GM18861 (cell line): ENCODE data around the gene KMT5B.

ENCODE experiments used
- ATAC-seq: cut with Tn5 transposase; IDR thresholded peaks from one replicate; pipeline ENCODE4 v1.9.1; 2021; ENCODE audit not compliant: unreplicated experiment

The KMT5B gene

GRCh38 chr11:68186061-68186460 is 27.0 kb downstream of the KMT5B start:
- no peak for ATAC-seq

DNA sequence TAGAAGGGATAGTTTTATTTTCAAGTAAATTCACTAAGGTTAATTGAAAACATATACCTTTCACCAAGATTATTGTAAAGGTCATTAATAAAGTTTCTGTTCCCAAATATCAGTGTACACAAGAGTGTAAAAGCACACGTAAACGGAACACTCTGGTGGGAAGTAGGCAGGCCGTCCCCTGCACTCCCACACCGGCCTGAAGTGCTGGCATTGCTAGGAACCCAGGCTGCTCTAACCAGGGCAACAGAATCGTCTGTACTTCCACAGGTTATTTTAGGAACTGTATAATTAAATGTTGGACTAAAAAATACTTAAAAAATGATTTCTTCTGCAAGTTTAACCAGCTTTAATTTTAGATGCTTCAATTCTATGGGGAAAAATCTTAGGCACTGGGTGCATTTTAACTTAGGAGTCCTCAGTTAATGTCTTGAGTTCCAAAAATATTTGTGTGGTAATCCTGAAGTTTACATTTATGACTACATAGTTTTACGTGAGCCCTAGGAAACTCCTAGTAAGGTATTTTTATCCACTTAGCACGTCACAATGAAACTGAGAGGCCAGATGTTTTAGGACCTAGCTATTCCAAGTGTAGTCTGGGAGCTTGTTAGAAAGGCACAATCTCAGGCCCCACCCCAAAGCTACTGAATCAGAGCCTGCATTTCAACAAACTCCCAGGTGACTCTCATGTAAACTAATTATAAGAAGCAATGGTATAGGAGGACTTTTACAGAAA is 31.2 kb downstream of the KMT5B start:
- no peak for ATAC-seq

GRCh38 chr11:68179847-68180246 is 33.2 kb downstream of the KMT5B start:
- ATAC-seq = no peak

DNA sequence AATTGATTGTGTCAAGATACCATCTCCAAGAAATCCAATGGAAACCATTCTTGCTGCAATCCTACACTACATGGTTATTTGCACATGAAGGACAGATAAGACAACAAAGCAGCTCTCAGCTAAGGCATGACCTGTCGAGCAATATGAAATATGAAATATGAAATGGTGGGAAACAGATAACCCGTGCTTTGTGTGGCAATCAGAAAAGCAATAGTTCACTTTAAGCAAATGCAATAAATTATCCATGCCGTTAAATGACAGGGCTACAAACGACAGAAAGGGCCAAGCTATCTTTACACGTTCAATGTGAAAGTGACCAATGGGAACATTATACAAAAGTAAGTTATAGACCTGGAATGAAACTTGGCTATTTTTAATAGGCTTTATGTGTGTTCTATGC is 35.2 kb downstream of the KMT5B start:
- no peak for ATAC-seq

DNA sequence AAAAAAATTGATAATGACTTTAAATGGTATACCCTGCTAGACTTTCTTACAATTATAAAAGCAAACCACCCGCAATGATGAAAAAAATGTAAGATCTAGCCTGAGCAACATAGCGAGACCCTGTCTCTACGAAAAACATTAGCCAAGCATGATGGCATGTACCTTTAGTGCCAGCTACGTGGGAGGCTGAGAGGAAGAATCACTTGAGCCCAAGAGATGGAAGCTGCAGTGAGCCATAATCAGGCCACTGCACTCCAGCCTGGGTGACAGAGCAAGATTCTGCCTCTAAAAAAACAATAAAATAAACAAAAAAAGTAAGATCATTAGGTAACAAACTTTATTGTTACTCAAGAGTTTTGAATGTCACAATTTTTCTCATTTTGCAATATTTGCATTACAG is 39.2 kb downstream of the KMT5B start:
- ATAC-seq = no peak

GRCh38 chr11:68169442-68169841 is 43.7 kb downstream of the KMT5B start:
- no peak for ATAC-seq

DNA sequence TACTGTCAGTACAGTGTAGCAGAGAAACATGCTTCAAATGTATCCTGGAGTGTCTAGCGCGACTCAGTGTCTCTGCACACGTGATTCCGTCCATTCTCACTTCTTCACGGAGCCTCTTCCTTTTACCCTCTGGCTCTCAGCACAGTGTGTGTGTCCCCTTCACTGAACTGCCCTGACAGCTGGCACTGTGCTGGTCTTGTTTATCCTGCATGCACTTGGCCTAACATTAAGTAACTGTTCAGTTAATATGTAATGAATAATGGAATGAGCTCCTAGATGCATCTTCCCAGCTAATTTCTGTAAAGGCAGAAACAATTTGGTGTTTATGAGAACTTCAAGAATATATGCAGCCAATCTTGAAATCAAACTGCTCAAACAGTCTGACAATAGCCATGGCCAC is 44.4 kb downstream of the KMT5B start:
- ATAC-seq = no peak

GRCh38 chr11:68167474-68167873 is 45.6 kb downstream of the KMT5B start:
- no peak for ATAC-seq

- no peak for ATAC-seq
Observed at GRCh38 chr11:68166969-68167368, 46.1 kb downstream of the KMT5B start.

- ATAC-seq = no peak
Observed at GRCh38 chr11:68165601-68166000, 47.5 kb downstream of the KMT5B start.

GRCh38 chr11:68164437-68164836 is 48.7 kb downstream of the KMT5B start:
- ATAC-seq = no peak

GRCh38 chr11:68163691-68164090 is 49.4 kb downstream of the KMT5B start:
- ATAC-seq = no peak

DNA sequence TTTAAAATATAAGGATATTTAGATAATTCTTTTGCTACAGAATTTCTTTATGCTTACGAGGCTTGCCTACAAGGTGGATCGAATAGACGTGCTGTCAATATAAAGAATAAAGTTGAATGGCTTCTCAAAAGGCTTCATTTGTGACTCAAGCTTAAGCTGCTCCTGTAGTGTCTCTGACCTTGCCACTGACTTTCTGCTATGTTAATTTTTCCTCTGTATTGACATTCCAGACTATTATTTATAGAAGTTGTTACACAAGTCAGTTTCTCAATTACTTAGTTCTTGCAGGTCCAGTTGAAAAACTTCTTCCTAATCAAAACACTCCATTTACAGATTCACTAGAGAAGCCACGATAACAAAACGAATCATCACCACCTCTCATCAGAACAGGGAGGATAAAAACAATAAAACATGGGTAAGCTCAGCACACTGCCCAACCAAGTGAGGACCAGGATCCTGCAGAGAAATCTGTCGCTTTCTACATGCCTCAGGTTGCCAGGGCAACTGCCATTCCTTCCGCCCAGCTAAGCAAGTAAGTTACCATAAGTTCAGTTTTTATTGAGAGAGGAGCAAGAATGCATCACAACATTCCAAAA is 52.9 kb downstream of the KMT5B start:
- ATAC-seq = no peak

- no peak for ATAC-seq
Observed at GRCh38 chr11:68159665-68160064, 53.4 kb downstream of the KMT5B start.

GRCh38 chr11:68159161-68159560 is 53.9 kb downstream of the KMT5B start:
- ATAC-seq = no peak

DNA sequence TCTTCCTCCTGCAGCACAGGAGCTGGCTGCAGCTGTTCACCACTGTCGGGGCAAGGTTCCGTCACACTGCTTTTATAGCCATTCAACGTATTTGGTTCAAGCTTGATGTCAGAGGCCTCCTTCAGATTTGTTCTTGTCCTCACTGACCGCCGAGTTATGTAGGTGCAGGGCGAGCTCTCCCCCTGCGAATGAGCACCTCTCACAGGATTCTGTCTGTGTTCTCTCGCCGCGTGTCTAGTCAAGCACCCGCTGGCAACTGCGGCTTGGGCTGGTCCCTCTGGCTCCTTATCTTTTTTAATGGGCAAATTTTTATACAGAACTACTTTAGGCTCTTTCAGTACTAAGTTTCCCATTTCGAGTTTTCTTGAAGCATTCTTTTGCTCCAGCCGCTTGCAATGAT is 54.5 kb downstream of the KMT5B start:
- ATAC-seq = no peak

GRCh38 chr11:68153742-68154141 is 59.4 kb downstream of the KMT5B start:
- no peak for ATAC-seq

DNA sequence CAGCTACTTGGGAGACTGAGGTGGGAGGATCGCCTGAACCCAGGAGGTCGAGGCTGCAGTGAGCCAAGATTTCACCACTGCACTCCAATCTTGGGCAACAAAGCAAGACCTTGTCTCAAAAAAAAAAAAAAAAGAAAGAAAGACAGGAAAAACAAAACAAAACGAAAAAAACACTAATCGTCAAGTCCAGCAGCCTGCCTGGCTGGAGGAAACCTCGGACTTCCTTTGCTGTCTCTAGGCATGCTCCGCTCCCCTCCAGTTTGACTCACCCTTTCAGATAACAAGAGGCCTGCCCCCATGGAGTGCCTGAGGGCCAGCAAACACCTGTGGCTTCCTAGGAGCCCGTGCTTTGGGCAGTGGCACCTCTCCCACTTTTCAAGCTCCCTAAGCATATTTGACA is 63.1 kb downstream of the KMT5B start:
- ATAC-seq = no peak

- no peak for ATAC-seq
Observed at GRCh38 chr11:68149417-68149816, 63.7 kb downstream of the KMT5B start.

GRCh38 chr11:68148879-68149278 is 64.2 kb downstream of the KMT5B start:
- no peak for ATAC-seq

DNA sequence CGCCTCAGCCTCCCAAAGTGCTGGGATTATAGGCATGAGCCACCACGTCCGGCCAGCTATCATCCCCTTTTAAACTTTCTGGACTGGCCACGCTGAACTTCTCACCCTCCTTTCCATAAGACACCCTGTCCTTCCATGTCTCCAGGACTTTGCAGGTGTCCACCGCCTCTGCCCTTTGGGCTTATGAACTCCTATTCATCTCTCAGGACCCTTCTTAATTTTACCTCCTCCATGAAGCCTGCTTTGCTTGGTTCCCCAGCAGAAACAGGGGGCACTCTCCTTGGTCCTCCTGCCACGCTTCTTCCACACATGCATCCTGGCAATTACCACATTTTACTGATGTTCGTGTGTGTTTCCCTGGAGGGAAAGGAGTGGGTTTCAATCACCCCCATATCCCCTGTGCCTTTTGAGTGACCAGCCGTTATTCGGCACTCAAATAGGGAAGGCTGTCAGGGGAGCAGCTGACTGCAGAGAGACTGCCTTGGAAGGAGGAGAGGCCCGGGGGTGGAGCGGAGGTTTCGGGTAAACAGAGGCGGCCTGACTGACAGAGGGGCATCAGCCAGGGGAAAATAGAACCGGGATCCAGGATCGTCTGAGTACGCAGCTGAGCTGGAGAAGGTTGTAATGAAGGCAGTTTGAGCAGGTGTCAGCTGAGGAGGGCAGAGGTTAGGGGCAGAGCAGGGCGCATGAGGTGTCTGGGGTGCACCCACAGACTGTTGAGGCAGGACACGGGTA is 64.9 kb downstream of the KMT5B start:
- ATAC-seq = no peak
